Activated naive CD8-positive, alpha-beta T cell treated with anti-CD3 and anti-CD28 coated beads for 36 hours (primary cell): ENCODE results near the gene DYSF. TPM values are rescaled to one million over a fixed set of nuclear protein-coding genes. Genes with fewer than 3 reads are reported as not detected.

Source experiments
- DNase-seq: peaks from one replicate; pipeline ENCODE4 v3.0.0; 2021
- H3K27ac Mint-ChIP-seq: one replicate; pipeline ENCODE4 v1.8.0; 2022; ENCODE audit warnings: mild to moderate bottlenecking, moderate library complexity, mixed read lengths
- H3K27me3 Mint-ChIP-seq: one replicate; pipeline ENCODE4 v1.8.0; 2022; ENCODE audit warnings: mild to moderate bottlenecking, mixed read lengths
- H3K36me3 Mint-ChIP-seq: one replicate; pipeline ENCODE4 v1.8.0; 2021; ENCODE audit warnings: mild to moderate bottlenecking, mixed read lengths
- H3K4me1 Mint-ChIP-seq: one replicate; pipeline ENCODE4 v1.8.0; 2021; ENCODE audit warnings: mixed read lengths
- H3K4me3 Mint-ChIP-seq: one replicate; pipeline ENCODE4 v1.8.0; 2022; ENCODE audit warnings: mild to moderate bottlenecking, moderate library complexity, mixed read lengths
- H3K9me3 Mint-ChIP-seq: one replicate; pipeline ENCODE4 v1.8.0; 2022; ENCODE audit warnings: mixed read lengths
- total RNA-seq, 2 experiments: library from RNA; stranded (reverse); gene quantifications; one replicate each; pipeline ENCODE4 v1.2.3, GENCODE V29; 2021

Gene DYSF
- total RNA-seq, 2 experiments from 2014 or later, result 4.3 to 5.5 TPM

GRCh38 chr2:71603311-71603811, 150.0 kb downstream of the DYSF start:
- Mint-ChIP-seq H3K27ac (no peak overlapping the region), H3K4me3 (no peak overlapping the region), H3K27me3 (peaks cover 16% of the 10 kb centered on the region), H3K36me3 (no peaks in the 10 kb centered on the region), H3K9me3 (no peaks in the 10 kb centered on the region), H3K4me1 (peaks cover 9% of the 10 kb centered on the region)
- peak; percentile 5 for DNase-seq

DNA sequence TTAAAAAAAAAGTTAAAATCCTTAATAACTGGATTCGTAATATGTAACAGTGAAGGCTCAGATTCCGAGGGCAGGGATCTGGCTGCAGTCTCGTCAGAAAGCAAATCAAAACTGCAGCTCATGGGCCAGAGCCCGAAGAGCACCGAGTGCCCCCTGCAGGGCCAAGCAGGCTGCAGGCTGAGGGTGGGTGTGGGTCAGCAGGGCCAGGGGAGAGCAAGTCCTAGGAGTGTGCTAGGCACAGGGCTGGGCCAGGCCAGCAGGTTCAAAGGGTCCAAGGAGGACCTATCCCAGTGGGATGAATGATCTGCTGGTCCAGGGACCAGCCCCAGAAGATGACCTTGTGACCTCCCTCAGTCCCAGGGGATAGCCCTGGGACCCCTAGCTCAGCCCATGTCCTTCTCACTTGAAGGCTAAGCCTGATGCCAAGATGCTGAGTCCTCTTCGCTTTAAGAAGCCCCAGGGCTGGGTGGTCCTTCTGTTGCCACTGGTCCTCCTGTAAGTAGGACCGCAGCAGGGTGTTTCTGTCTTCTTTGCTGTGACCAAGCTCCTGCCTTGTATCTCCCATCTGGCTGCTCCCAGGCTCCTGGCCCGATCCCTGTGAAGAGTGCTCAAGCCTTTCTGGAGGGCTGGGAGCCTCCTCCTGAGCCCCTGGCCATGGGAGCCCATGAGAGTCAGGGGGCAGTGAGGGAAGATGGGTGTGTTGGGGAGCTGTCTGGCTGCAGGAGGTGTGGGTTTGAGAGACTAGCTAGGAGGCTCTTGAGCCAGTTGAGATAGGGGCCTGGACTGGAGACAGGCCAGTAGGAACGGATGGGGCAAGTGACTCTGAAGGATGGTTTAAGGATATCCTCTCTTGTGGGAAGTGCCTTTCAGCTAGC, 150.7 kb downstream of the DYSF start:
- Mint-ChIP-seq H3K36me3 (no peaks in the 10 kb centered on the region), H3K4me3 (no peak overlapping the region), H3K27me3 (peaks cover 16% of the 10 kb centered on the region), H3K9me3 (no peaks in the 10 kb centered on the region), H3K4me1 (peaks cover 9% of the 10 kb centered on the region), H3K27ac (no peak overlapping the region)
- DNase-seq, result no peak

- no peak for DNase-seq
- H3K4me3 Mint-ChIP-seq, result no peak overlapping the region
- peaks cover 9% of the 10 kb centered on the region for H3K4me1 Mint-ChIP-seq
- no peak overlapping the region for H3K27ac Mint-ChIP-seq
- H3K27me3 Mint-ChIP-seq, result peaks cover 16% of the 10 kb centered on the region
- no peaks in the 10 kb centered on the region for H3K36me3 Mint-ChIP-seq
- no peaks in the 10 kb centered on the region for H3K9me3 Mint-ChIP-seq
These were observed 151.4 kb downstream of the DYSF start for GRCh38 chr2:71604726-71605120.

GRCh38 chr2:71605173-71605641, 151.8 kb downstream of the DYSF start:
- no peak for DNase-seq
- H3K27ac Mint-ChIP-seq, result peak overlapping the region; percentile 62
- H3K27me3 Mint-ChIP-seq, result peaks cover 16% of the 10 kb centered on the region
- no peaks in the 10 kb centered on the region for H3K36me3 Mint-ChIP-seq
- no peaks in the 10 kb centered on the region for H3K9me3 Mint-ChIP-seq
- peaks cover 9% of the 10 kb centered on the region for H3K4me1 Mint-ChIP-seq
- no peak overlapping the region for H3K4me3 Mint-ChIP-seq

- Mint-ChIP-seq H3K27ac (no peak overlapping the region), H3K4me1 (peaks cover 9% of the 10 kb centered on the region), H3K4me3 (no peak overlapping the region), H3K9me3 (no peaks in the 10 kb centered on the region), H3K27me3 (peaks cover 16% of the 10 kb centered on the region), H3K36me3 (no peaks in the 10 kb centered on the region)
- no peak for DNase-seq
These were observed 152.4 kb downstream of the DYSF start for GRCh38 chr2:71605781-71606241.

GRCh38 chr2:71606244-71606643, 152.9 kb downstream of the DYSF start:
- DNase-seq, result no peak
- no peaks in the 10 kb centered on the region for H3K9me3 Mint-ChIP-seq
- H3K36me3 Mint-ChIP-seq, result no peaks in the 10 kb centered on the region
- peaks cover 16% of the 10 kb centered on the region for H3K27me3 Mint-ChIP-seq
- H3K4me3 Mint-ChIP-seq, result no peak overlapping the region
- no peak overlapping the region for H3K27ac Mint-ChIP-seq
- peaks cover 9% of the 10 kb centered on the region for H3K4me1 Mint-ChIP-seq

DNA sequence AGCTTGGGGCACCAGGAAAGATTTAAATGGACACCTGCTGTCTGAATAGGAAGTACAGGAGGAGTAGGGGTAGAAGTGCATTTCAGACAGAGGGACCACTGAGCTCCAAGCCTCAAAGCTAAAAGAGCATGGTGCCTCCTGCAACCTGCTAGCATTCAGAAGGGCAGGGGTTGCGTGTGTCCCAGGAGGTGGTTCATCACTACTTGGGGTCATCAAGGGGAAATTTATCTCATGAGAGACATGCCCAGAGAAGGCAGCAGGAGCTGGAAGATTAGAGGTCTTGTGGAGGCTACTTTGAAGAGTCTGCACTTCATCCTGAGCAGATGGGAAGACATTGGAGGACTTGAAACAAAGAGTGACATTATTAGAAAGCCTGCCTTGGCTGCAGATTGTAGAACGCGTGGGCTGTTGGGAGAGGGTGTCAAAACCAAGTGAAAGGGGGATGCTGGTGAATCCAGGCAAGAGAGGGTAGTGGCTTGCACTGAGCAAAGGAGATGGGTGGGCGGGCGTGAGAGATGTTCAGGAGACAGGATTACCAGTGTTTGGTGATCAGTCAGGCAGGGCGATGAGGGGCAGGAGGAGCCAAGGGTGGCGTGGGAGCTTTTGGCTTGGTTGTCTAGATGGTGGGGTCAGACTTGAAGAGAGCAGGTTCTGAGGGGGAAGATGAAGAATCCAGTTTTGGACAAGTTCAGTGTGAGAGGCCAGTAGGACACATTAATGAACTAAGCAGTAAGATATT, 154.0 kb downstream of the DYSF start:
- no peak overlapping the region for H3K4me3 Mint-ChIP-seq
- no peak overlapping the region for H3K27ac Mint-ChIP-seq
- H3K4me1 Mint-ChIP-seq, result peaks cover 9% of the 10 kb centered on the region
- no peaks in the 10 kb centered on the region for H3K36me3 Mint-ChIP-seq
- H3K27me3 Mint-ChIP-seq, result peaks cover 14% of the 10 kb centered on the region
- no peak for DNase-seq
- H3K9me3 Mint-ChIP-seq, result no peaks in the 10 kb centered on the region

DNA sequence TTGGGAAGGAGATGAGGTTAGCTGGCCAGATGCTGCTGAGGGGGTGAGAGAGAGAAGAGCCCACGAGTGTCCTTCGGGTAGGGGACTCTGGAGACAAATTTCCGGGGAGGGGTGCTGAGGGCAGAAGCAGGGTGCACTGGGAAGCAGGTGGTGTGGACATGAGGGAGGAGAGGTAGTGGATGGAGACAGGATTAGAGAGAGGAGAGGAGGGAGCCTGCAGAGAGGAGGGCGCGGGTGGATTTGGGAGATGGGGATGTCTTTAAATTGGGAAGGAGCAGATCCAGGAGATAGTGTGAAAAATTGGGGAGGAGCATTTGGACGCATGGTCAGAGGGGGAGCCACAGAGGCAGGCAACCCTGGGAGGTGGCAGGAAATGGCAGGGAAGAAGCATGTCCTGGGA, 154.7 kb downstream of the DYSF start:
- Mint-ChIP-seq H3K4me3 (no peak overlapping the region), H3K9me3 (no peaks in the 10 kb centered on the region), H3K27ac (no peak overlapping the region), H3K36me3 (no peaks in the 10 kb centered on the region), H3K27me3 (peaks cover 10% of the 10 kb centered on the region), H3K4me1 (peaks cover 9% of the 10 kb centered on the region)
- DNase-seq, result no peak

- peaks cover 6% of the 10 kb centered on the region for H3K4me1 Mint-ChIP-seq
- H3K27ac Mint-ChIP-seq, result no peak overlapping the region
- peaks cover 10% of the 10 kb centered on the region for H3K27me3 Mint-ChIP-seq
- no peak overlapping the region for H3K4me3 Mint-ChIP-seq
- no peak for DNase-seq
- no peaks in the 10 kb centered on the region for H3K9me3 Mint-ChIP-seq
- no peaks in the 10 kb centered on the region for H3K36me3 Mint-ChIP-seq
These were observed 155.1 kb downstream of the DYSF start for GRCh38 chr2:71608441-71608840.

- H3K4me3 Mint-ChIP-seq, result no peak overlapping the region
- H3K9me3 Mint-ChIP-seq, result no peaks in the 10 kb centered on the region
- peaks cover 6% of the 10 kb centered on the region for H3K4me1 Mint-ChIP-seq
- H3K36me3 Mint-ChIP-seq, result no peaks in the 10 kb centered on the region
- no peak overlapping the region for H3K27ac Mint-ChIP-seq
- peaks cover 10% of the 10 kb centered on the region for H3K27me3 Mint-ChIP-seq
- DNase-seq, result no peak
These were observed 155.7 kb downstream of the DYSF start for GRCh38 chr2:71609029-71609428.

DNA sequence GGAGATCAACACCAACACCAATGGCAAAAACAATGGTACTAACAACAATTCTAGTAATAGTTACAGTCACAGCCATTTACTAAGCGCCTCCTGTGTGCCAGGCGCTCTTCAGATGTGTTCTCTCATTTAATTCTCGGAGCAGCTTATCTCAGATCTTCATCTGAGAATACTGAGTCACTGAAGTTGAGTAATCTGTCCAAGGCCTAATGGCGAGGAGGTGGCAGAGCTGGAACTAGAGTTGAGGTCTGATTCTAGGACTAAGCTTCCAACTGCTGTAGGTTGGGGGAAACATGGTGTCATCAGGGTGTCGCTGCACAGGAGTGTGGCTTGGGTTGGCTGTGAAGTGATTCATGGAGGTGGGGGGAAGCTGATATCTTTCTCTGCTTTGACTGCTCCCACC, 156.1 kb downstream of the DYSF start:
- no peaks in the 10 kb centered on the region for H3K36me3 Mint-ChIP-seq
- no peaks in the 10 kb centered on the region for H3K9me3 Mint-ChIP-seq
- no peak overlapping the region for H3K27ac Mint-ChIP-seq
- DNase-seq, result no peak
- H3K27me3 Mint-ChIP-seq, result peaks cover 8% of the 10 kb centered on the region
- H3K4me1 Mint-ChIP-seq, result peaks cover 6% of the 10 kb centered on the region
- H3K4me3 Mint-ChIP-seq, result no peak overlapping the region

GRCh38 chr2:71609958-71610357, 156.6 kb downstream of the DYSF start:
- no peak for DNase-seq
- H3K4me3 Mint-ChIP-seq, result no peak overlapping the region
- no peaks in the 10 kb centered on the region for H3K9me3 Mint-ChIP-seq
- H3K36me3 Mint-ChIP-seq, result no peaks in the 10 kb centered on the region
- H3K4me1 Mint-ChIP-seq, result peaks cover 2% of the 10 kb centered on the region
- H3K27ac Mint-ChIP-seq, result no peak overlapping the region
- peaks cover 3% of the 10 kb centered on the region for H3K27me3 Mint-ChIP-seq

GRCh38 chr2:71610671-71611070, 157.3 kb downstream of the DYSF start:
- H3K4me1 Mint-ChIP-seq, result no peaks in the 10 kb centered on the region
- no peaks in the 10 kb centered on the region for H3K36me3 Mint-ChIP-seq
- H3K27ac Mint-ChIP-seq, result no peak overlapping the region
- H3K4me3 Mint-ChIP-seq, result no peak overlapping the region
- no peaks in the 10 kb centered on the region for H3K9me3 Mint-ChIP-seq
- no peaks in the 10 kb centered on the region for H3K27me3 Mint-ChIP-seq
- no peak for DNase-seq

- no peaks in the 10 kb centered on the region for H3K36me3 Mint-ChIP-seq
- no peak for DNase-seq
- H3K27me3 Mint-ChIP-seq, result no peaks in the 10 kb centered on the region
- no peaks in the 10 kb centered on the region for H3K9me3 Mint-ChIP-seq
- H3K4me3 Mint-ChIP-seq, result no peak overlapping the region
- no peaks in the 10 kb centered on the region for H3K4me1 Mint-ChIP-seq
- no peak overlapping the region for H3K27ac Mint-ChIP-seq
These were observed 157.9 kb downstream of the DYSF start for GRCh38 chr2:71611247-71611646.

DNA sequence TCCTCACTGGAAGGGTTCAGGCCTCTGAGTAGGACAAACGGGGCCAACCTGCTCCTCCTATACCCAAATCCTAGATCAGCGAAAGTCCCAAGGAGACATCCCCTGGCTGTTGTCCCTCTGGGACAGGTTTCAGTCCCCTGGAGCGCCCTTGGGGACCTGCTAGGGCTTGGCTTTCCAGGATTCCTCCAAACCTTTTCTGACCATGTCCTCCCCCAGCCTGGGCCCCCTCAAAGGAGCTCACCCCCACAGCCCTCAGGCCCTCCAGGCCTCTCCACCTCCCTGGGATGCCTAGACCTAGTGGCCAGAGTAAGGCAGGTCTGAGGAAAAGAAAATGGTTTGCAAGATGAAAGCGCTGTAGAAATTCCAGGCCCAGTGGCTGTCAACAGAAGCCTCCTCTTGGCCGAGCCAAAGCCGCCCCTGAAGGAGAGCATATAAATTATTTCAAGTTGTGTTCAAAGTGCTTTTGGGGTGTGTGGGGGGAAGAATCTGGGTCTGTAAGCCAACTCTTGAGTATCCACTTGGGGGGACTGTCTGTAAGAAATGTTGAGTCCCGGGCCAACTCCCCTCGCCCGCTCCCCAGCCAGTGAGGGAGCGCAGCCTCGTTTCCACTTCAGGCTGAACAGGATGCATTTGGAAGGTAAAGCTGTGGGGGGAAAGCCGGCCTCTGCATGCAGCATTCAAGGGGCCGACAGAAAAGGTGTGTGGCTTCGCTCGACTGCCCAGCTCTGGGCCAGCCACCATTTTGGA, 158.6 kb downstream of the DYSF start:
- DNase-seq, result no peak
- H3K4me1 Mint-ChIP-seq, result no peaks in the 10 kb centered on the region
- no peaks in the 10 kb centered on the region for H3K36me3 Mint-ChIP-seq
- no peaks in the 10 kb centered on the region for H3K9me3 Mint-ChIP-seq
- no peaks in the 10 kb centered on the region for H3K27me3 Mint-ChIP-seq
- no peak overlapping the region for H3K27ac Mint-ChIP-seq
- no peak overlapping the region for H3K4me3 Mint-ChIP-seq
